GM12878 (cell line): ENCODE measurements around the gene FKBP2. TPM values are rescaled to one million over a fixed set of nuclear protein-coding genes. Genes with fewer than 3 reads are reported as not detected.

Experiments
- ATAC-seq: fragments of 200-7000 bp; cut with Tn5 transposase; 3 replicates; pipeline ENCODE4 v1.9.1; 2020; ENCODE audit warnings: mild to moderate bottlenecking, moderate library complexity
- BruUV-seq: library from RNA; stranded (reverse); fragments of 400-500 nt; replicated peaks from 2 replicates; lab custom pipeline; 2021; lab: Mats Ljungman, UMichigan
- CTCF ChIA-PET: fragments of 300-600 bp; sonication (Branson Sonifier 250); formaldehyde crosslinking; extraction: SDS; loops from one replicate; lab custom pipeline; 2021; ENCODE audit warnings: inconsistent platforms; lab: Yijun Ruan, JAX
- POLR2A ChIA-PET: fragments of 350-600 bp; formaldehyde crosslinking; extraction: SDS; loops from one replicate; lab custom pipeline; 2021; ENCODE audit warnings: inconsistent platforms; lab: Charles Lee
- RAD21 ChIA-PET: fragments of 300-600 bp; sonication (Branson Sonifier 250); formaldehyde crosslinking; loops from one replicate; lab custom pipeline; 2023; ENCODE audit warnings: antibody characterized with exemption; ENCODE audit not compliant: unreplicated experiment; lab: Charles Lee
- SMC1A ChIA-PET: fragments of 300-600 bp; sonication (Branson Sonifier 250); formaldehyde crosslinking; loops from one replicate; lab custom pipeline; 2023; ENCODE audit not compliant: unreplicated experiment, uncharacterized antibody; lab: Charles Lee
- DNase-seq: peaks from one replicate; pipeline ENCODE4 v3.0.0-alpha.2; 2011; ENCODE audit warnings: low read depth, low spot score
- FAIRE-seq: peaks from 3 replicates; lab custom pipeline; 2011; peaks lifted over from hg19 to GRCh38; lab: Jason Lieb, UNC
- H2AFZ ChIP-seq: 2 replicates; pipeline ENCODE4 v1.6.0; 2011; ENCODE audit warnings: low read depth, low read length, control low read depth; ENCODE audit not compliant: control insufficient read depth
- H3K27ac ChIP-seq: 2 replicates; pipeline ENCODE4 v1.5.1; 2011; ENCODE audit warnings: control low read depth; ENCODE audit not compliant: control insufficient read depth, insufficient read depth
- H3K27me3 ChIP-seq, 2 experiments: replicated peaks in 1 of 2; 2 replicates each; pipeline versions ENCODE4 v1.6.0 to v1.6.1; 2011; ENCODE audit warnings: low read length in 1 of 2; ENCODE audit not compliant: control insufficient read depth in 2 of 2, insufficient read depth in 2 of 2
- H3K36me3 ChIP-seq, 2 experiments: 2 replicates each; pipeline ENCODE4 v1.5.1; 2011; ENCODE audit warnings: low read length in 1 of 2; ENCODE audit not compliant: control insufficient read depth in 2 of 2, insufficient read depth in 2 of 2
- H3K4me1 ChIP-seq: 2 replicates; pipeline ENCODE4 v1.6.1; 2011; ENCODE audit warnings: mild to moderate bottlenecking, low read length, moderate library complexity, mixed read lengths; ENCODE audit not compliant: control insufficient read depth, insufficient read depth
- H3K4me2 ChIP-seq: 2 replicates; pipeline ENCODE4 v1.6.0; 2011; ENCODE audit warnings: control low read depth; ENCODE audit not compliant: control insufficient read depth, insufficient read depth
- H3K4me3 ChIP-seq: fragments of 200-600 bp; sonication (generic); 2 replicates; pipeline ENCODE4 v1.5.1; 2016
- H3K79me2 ChIP-seq: 2 replicates; pipeline ENCODE4 v1.6.0; 2011; ENCODE audit warnings: low read length; ENCODE audit not compliant: control insufficient read depth, insufficient read depth
- H3K9ac ChIP-seq: 2 replicates; pipeline ENCODE4 v1.8.0; 2011; ENCODE audit warnings: low read length, control low read depth, mixed read lengths; ENCODE audit not compliant: control insufficient read depth, insufficient read depth
- H3K9me3 ChIP-seq: replicated peaks from 3 replicates; pipeline ENCODE4 v1.5.1; 2011; ENCODE audit warnings: mild to moderate bottlenecking, low read length; ENCODE audit not compliant: control insufficient read depth, insufficient read depth
- H4K20me1 ChIP-seq: 2 replicates; pipeline ENCODE4 v1.6.0; 2011; ENCODE audit not compliant: control insufficient read depth, insufficient read depth
- NR2C1 ChIP-seq: fragments of 450-650 bp; IDR thresholded peaks from 2 replicates; pipeline ENCODE4 v1.6.1; 2017; ENCODE audit warnings: antibody characterized with exemption, mild to moderate bottlenecking, moderate library complexity
- PAX5 ChIP-seq: IDR thresholded peaks from 2 replicates; pipeline ENCODE4 v1.6.1; 2011; ENCODE audit warnings: low read depth, low read length, borderline replicate concordance
- POLR2A ChIP-seq: IDR thresholded peaks from 2 replicates; pipeline ENCODE4 v1.6.1; 2011; ENCODE audit warnings: low read depth, mild to moderate bottlenecking, low read length
- RAD51 ChIP-seq: fragments of 450-650 bp; IDR thresholded peaks from 2 replicates; pipeline ENCODE4 v1.6.1; 2016; ENCODE audit warnings: moderate library complexity, mild to moderate bottlenecking, inconsistent platforms
- REST ChIP-seq: IDR thresholded peaks from 2 replicates; pipeline ENCODE4 v1.6.1; 2012; ENCODE audit warnings: mild to moderate bottlenecking, low read depth, low read length
- SP1 ChIP-seq: IDR thresholded peaks from one replicate; pipeline ENCODE4 v1.6.1; 2011; ENCODE audit warnings: low read depth, low read length
- ZNF217 ChIP-seq: fragments of 450-650 bp; IDR thresholded peaks from 2 replicates; pipeline ENCODE4 v1.6.1; 2017; ENCODE audit warnings: antibody characterized with exemption, mild to moderate bottlenecking
- WGBS: methylation state at CpG from one replicate; pipeline ENCODE4 v1.1.6; 2016; ENCODE audit warnings: low lambda C conversion rate; ENCODE audit not compliant: insufficient replicate concordance, insufficient coverage; ENCODE audit errors: missing lambda C conversion rate; 5-methylcytosine and 5-hydroxymethylcytosine counted together
- in situ Hi-C: fragments of 300-500 bp; cut with MboI; formaldehyde crosslinking; loops from 9 replicates; pipeline ENCODE4 v1.14.3; 2018; ENCODE audit warnings: mixed read lengths
- intact Hi-C: fragments of 100-400 bp; cut with micrococcal nuclease; formaldehyde crosslinking; loops from one replicate; pipeline ENCODE4 v1.14.2; 2022; ENCODE audit not compliant: unreplicated experiment
- polyA plus RNA-seq, 11 experiments: library from polyadenylated mRNA; depleted of rRNA in 4 of 11; unstranded in 6 of 11; stranded (reverse) in 5 of 11; fragments of >200 nt; fragmentation: Nextera tagmentation in 4 of 11; fragmentation: Illumina TruSeq in 1 of 11; extraction: Ambion mirVana in 4 of 11; extraction: Trizol in 1 of 11; gene quantifications; 1 replicate in 1 of 11; 2 replicates in 10 of 11; pipeline versions ENCODE4 v1.2.1 to v1.2.3, GENCODE V29; 2011 to 2016; ENCODE audit warnings: inconsistent platforms in 2 of 11, missing spikeins in 2 of 11, low read depth in 1 of 11
- total RNA-seq, 4 experiments: library from RNA; depleted of rRNA in 3 of 4; stranded (reverse); fragments of >200 nt in 3 of 4; fragmentation: Illumina TruSeq in 1 of 4; extraction: Trizol in 1 of 4; gene quantifications; 2 replicates each; pipeline versions ENCODE4 v1.2.1 to v1.2.3, GENCODE V29; 2013 to 2021
- TF ChIP-seq, protein P1 (sequence below): fragments of 450-650 bp; formaldehyde crosslinking; IDR thresholded peaks from 2 replicates; pipeline ENCODE4 v1.4.0; 2020; ENCODE audit warnings: mild to moderate bottlenecking, moderate library complexity
- TF ChIP-seq, protein P2 (sequence below), 3 experiments: IDR thresholded peaks in 2 of 3; conservative IDR thresholded peaks in 1 of 3; 2 replicates each; pipeline ENCODE4 v1.5.1; 2011; ENCODE audit warnings: low read depth in 3 of 3, low read length in 3 of 3, mild to moderate bottlenecking in 3 of 3, control low read depth in 2 of 3, moderate library complexity in 2 of 3, inconsistent platforms in 1 of 3, mixed read lengths in 1 of 3; ENCODE audit not compliant: control insufficient read depth in 2 of 3, insufficient read depth in 1 of 3; ENCODE audit errors: extremely low read depth in 1 of 3
- TF ChIP-seq, protein P3 (sequence below): IDR thresholded peaks from 2 replicates; pipeline ENCODE4 v1.6.1; 2011; ENCODE audit warnings: mild to moderate bottlenecking, low read depth, low read length, moderate library complexity; ENCODE audit not compliant: insufficient replicate concordance

Gene FKBP2
- total and polyA plus RNA-seq, 10 of the 15 experiments (the other 5 are each of a cell fraction or from before 2014, with no cell fraction given), result 1.8 to 99.7 (median 39.5) TPM

DNA sequence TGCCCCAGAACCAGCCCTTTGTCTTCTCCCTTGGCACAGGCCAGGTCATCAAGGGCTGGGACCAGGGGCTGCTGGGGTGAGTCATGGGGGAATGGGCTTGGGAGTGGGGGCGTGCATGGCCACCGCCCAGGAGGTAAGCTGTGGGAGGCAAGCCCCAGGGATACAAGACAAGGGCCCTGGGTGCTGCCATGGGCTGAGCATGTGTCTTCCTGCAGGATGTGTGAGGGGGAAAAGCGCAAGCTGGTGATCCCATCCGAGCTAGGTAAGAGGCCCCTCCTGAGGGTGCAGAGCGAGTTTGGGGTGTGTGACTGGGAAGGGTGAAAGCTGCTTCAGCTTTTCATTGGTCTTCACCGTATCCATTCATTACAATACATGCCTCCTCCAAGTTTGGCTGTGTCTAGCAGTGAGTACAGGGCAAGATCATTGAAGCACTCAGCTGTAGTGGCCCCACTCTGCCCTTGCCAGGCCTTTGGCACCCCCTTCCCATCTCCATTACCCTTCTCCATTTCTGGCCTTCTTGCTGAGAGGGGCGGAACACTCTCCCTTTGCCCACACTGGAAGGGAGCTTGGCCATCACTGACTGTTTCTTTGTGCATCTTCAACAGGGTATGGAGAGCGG is 2.5 kb downstream of the FKBP2 start (continued):
- TF ChIP-seq, protein P1, sequence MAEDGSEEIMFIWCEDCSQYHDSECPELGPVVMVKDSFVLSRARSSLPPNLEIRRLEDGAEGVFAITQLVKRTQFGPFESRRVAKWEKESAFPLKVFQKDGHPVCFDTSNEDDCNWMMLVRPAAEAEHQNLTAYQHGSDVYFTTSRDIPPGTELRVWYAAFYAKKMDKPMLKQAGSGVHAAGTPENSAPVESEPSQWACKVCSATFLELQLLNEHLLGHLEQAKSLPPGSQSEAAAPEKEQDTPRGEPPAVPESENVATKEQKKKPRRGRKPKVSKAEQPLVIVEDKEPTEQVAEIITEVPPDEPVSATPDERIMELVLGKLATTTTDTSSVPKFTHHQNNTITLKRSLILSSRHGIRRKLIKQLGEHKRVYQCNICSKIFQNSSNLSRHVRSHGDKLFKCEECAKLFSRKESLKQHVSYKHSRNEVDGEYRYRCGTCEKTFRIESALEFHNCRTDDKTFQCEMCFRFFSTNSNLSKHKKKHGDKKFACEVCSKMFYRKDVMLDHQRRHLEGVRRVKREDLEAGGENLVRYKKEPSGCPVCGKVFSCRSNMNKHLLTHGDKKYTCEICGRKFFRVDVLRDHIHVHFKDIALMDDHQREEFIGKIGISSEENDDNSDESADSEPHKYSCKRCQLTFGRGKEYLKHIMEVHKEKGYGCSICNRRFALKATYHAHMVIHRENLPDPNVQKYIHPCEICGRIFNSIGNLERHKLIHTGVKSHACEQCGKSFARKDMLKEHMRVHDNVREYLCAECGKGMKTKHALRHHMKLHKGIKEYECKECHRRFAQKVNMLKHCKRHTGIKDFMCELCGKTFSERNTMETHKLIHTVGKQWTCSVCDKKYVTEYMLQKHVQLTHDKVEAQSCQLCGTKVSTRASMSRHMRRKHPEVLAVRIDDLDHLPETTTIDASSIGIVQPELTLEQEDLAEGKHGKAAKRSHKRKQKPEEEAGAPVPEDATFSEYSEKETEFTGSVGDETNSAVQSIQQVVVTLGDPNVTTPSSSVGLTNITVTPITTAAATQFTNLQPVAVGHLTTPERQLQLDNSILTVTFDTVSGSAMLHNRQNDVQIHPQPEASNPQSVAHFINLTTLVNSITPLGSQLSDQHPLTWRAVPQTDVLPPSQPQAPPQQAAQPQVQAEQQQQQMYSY (CRISPR knock-in tag), result no peak
- TF ChIP-seq, protein P2, sequence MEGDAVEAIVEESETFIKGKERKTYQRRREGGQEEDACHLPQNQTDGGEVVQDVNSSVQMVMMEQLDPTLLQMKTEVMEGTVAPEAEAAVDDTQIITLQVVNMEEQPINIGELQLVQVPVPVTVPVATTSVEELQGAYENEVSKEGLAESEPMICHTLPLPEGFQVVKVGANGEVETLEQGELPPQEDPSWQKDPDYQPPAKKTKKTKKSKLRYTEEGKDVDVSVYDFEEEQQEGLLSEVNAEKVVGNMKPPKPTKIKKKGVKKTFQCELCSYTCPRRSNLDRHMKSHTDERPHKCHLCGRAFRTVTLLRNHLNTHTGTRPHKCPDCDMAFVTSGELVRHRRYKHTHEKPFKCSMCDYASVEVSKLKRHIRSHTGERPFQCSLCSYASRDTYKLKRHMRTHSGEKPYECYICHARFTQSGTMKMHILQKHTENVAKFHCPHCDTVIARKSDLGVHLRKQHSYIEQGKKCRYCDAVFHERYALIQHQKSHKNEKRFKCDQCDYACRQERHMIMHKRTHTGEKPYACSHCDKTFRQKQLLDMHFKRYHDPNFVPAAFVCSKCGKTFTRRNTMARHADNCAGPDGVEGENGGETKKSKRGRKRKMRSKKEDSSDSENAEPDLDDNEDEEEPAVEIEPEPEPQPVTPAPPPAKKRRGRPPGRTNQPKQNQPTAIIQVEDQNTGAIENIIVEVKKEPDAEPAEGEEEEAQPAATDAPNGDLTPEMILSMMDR (IDR thresholded peaks at IDR 0.05 in 2 of 3, conservative IDR thresholded peaks at IDR 0.05 in 1 of 3; ENCODE audit: control insufficient read depth in 2 of 3, extremely low read depth in 1 of 3, insufficient read depth in 1 of 3, low read depth in 3 of 3, low read length in 3 of 3), result no peak
- no peak for TF ChIP-seq RAD51
- TF ChIP-seq, all 136 proteins: peak for 2

DNA sequence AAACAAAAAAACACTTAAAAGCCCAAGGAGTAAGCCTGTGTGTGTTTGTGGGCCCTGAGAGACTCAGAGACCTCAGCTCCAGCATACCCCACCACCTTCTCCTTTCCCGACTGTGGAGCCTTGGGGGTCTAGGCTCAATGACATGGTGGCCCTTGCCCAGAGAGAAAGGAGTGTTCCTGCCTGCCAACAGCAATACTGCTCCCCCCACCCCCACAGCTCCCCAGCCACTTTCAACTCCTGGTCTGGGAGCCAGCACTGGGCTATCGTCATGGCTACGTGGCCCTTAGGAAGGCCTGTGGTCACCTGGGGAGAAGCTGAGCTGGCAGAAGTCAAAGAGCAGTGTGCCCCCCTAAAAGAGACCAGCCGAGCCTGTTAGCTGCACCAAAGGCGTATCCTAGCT is 3.2 kb downstream of the FKBP2 start:
- H2AFZ ChIP-seq, result no peak overlapping the region
- TF ChIP-seq SP1, result no peak
- TF ChIP-seq, protein P3, sequence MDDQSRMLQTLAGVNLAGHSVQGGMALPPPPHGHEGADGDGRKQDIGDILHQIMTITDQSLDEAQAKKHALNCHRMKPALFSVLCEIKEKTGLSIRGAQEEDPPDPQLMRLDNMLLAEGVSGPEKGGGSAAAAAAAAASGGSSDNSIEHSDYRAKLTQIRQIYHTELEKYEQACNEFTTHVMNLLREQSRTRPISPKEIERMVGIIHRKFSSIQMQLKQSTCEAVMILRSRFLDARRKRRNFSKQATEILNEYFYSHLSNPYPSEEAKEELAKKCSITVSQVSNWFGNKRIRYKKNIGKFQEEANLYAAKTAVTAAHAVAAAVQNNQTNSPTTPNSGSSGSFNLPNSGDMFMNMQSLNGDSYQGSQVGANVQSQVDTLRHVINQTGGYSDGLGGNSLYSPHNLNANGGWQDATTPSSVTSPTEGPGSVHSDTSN, result no peak
- TF ChIP-seq REST, result no peak
- TF ChIP-seq NR2C1, result no peak
- no peak for TF ChIP-seq ZNF217
- TF ChIP-seq POLR2A, result 0 out of 2 replicates have a peak, but pooled peaks have one; percentile 35
- no peak for TF ChIP-seq PAX5
- FAIRE-seq, result no peak
- no peak overlapping the region for H3K9ac ChIP-seq
- peaks cover 25% of the 10 kb centered on the region for H3K4me1 ChIP-seq
- DNase-seq, result no peak
- H3K4me2 ChIP-seq, result 0 out of 2 replicates have a peak overlapping the region, but pooled peaks have one; percentile 10
- H3K36me3 ChIP-seq, result peaks cover 0 to 10% of the 10 kb centered on the region in 2 experiments; a peak in 2 of 4 replicates
- ATAC-seq, result no peak
- H3K27ac ChIP-seq, result no peak overlapping the region
- H3K27me3 ChIP-seq, result no peaks in the 10 kb centered on the region
- ChIA-PET CTCF (interaction anchor here (1.0 to 6.2 kb wide), 7 partner anchors 7 to 111 kb away, joined by 3 to 66 read pairs (median 13); partner anchors contain the start of genes CATSPERZ, FERMT3, NUDT22 and PLCB3), POLR2A (interaction anchor here (1.2 to 7.4 kb wide), 9 partner anchors 16 to 61 kb away, joined by 3 to 82 read pairs (median 5); partner anchors contain the start of genes BAD, DNAJC4, ESRRA and FERMT3), SMC1A (interaction anchor here (0.8 to 5.0 kb wide), 2 partner anchors 16 to 38 kb away, joined by 3 to 40 read pairs; partner anchors contain the start of gene FERMT3), RAD21 (interaction anchor here (1.0 to 8.6 kb wide), 4 partner anchors 8 to 38 kb away, joined by 3 to 104 read pairs (median 10); partner anchors contain the start of genes FERMT3, NUDT22 and TRPT1)
- in situ Hi-C loops, result loop anchor here (25.0 kb wide), 1 partner anchor 1618 kb away; the partner anchor contains the start of genes CFL1, EFEMP2 and MUS81
- no peaks in the 10 kb centered on the region for H4K20me1 ChIP-seq
- no TSS peak for BruUV-seq
- H3K79me2 ChIP-seq, result peaks cover 38% of the 10 kb centered on the region
- WGBS, result 63% methylated on average over 5 of the region's 5 CpGs
- intact Hi-C loops, result no loop called here
- H3K9me3 ChIP-seq, result no peaks in the 10 kb centered on the region
- no peak overlapping the region for H3K4me3 ChIP-seq
